Endothelial cell of umbilical vein (primary cell): ENCODE data around the gene FBL. TPM values are rescaled to one million over a fixed set of nuclear protein-coding genes. Genes with fewer than 3 reads are reported as not detected.

Source experiments
- BruUV-seq: library from RNA; stranded (reverse); fragments of 400-500 nt; replicated peaks from 2 replicates; lab custom pipeline; 2021; lab: Mats Ljungman, UMichigan
- CTCF ChIA-PET: fragments of 300-600, 350-600 bp; sonication (Branson Sonifier 250); formaldehyde crosslinking; loops from one replicate; lab custom pipeline; 2021; ENCODE audit warnings: antibody characterized with exemption, inconsistent platforms; lab: Charles Lee
- POLR2A ChIA-PET: fragments of 300-600, 350-600 bp; sonication (Branson Sonifier 250); formaldehyde crosslinking; loops from one replicate; lab custom pipeline; 2021; ENCODE audit warnings: antibody characterized with exemption, inconsistent platforms; lab: Charles Lee
- DNase-seq: peaks from one replicate; pipeline ENCODE4 v3.0.0-alpha.2; 2011; ENCODE audit warnings: low read depth, low spot score
- FAIRE-seq: peaks from 2 replicates; lab custom pipeline; 2011; peaks lifted over from hg19 to GRCh38; lab: Jason Lieb, UNC
- H2AFZ ChIP-seq: 2 replicates; pipeline ENCODE4 v1.6.0; 2012; ENCODE audit warnings: low read depth, low read length, control low read depth, inconsistent platforms
- H3K27ac ChIP-seq: 2 replicates; pipeline ENCODE4 v1.5.1; 2011; ENCODE audit warnings: low read depth, mild to moderate bottlenecking, control low read depth, low read length, moderate library complexity; ENCODE audit not compliant: insufficient read depth
- H3K27me3 ChIP-seq, 2 experiments: 2 replicates each; pipeline versions ENCODE4 v1.6.0 to v1.6.1; 2011; ENCODE audit warnings: low read length in 2 of 2, mixed read lengths in 1 of 2; ENCODE audit not compliant: control insufficient read depth in 2 of 2, insufficient read depth in 2 of 2
- H3K36me3 ChIP-seq, 2 experiments: 2 replicates in 1 of 2; 3 replicates in 1 of 2; pipeline ENCODE4 v1.5.1; 2011; ENCODE audit warnings: low read length in 2 of 2, mild to moderate bottlenecking in 1 of 2, moderate library complexity in 1 of 2; ENCODE audit not compliant: control insufficient read depth in 2 of 2, insufficient read depth in 2 of 2; ENCODE audit errors: extremely low read depth in 1 of 2
- H3K4me1 ChIP-seq: 3 replicates; pipeline ENCODE4 v1.5.1; 2011; ENCODE audit warnings: mild to moderate bottlenecking, low read length; ENCODE audit not compliant: control insufficient read depth, insufficient read depth; ENCODE audit errors: extremely low read depth
- H3K4me2 ChIP-seq: 2 replicates; pipeline ENCODE4 v1.6.1; 2011; ENCODE audit warnings: low read length, control low read depth, mixed read lengths; ENCODE audit not compliant: insufficient read depth
- H3K4me3 ChIP-seq, 3 experiments: fragments of 200-600 bp in 1 of 3; sonication (generic), shearing (Covaris generic) in 1 of 3; replicated peaks in 1 of 3; 2 replicates each; pipeline ENCODE4 v1.5.1; 2011 to 2016; ENCODE audit warnings: control low read depth in 3 of 3, low read length in 3 of 3, mild to moderate bottlenecking in 2 of 3, inconsistent platforms in 1 of 3, low read depth in 1 of 3, moderate library complexity in 1 of 3; ENCODE audit not compliant: insufficient read depth in 1 of 3
- H3K79me2 ChIP-seq: 2 replicates; pipeline ENCODE4 v1.6.0; 2012; ENCODE audit warnings: low read length, inconsistent platforms; ENCODE audit not compliant: control insufficient read depth, insufficient read depth
- H3K9ac ChIP-seq: replicated peaks from 2 replicates; pipeline ENCODE3; 2011; ENCODE audit warnings: low read length, control low read depth; ENCODE audit not compliant: insufficient read depth; ENCODE audit errors: extremely low read depth
- H3K9me1 ChIP-seq: replicated peaks from 3 replicates; pipeline ENCODE4 v1.6.0; 2011; ENCODE audit warnings: mild to moderate bottlenecking, low read length; ENCODE audit not compliant: control insufficient read depth, insufficient read depth; ENCODE audit errors: extremely low read depth
- H3K9me3 ChIP-seq: replicated peaks from 2 replicates; pipeline ENCODE4 v1.5.1; 2012; ENCODE audit warnings: low read length, inconsistent platforms; ENCODE audit not compliant: control insufficient read depth, insufficient read depth
- H4K20me1 ChIP-seq: replicated peaks from 2 replicates; pipeline ENCODE3; 2011; ENCODE audit warnings: mild to moderate bottlenecking, low read length; ENCODE audit not compliant: control insufficient read depth, insufficient read depth; ENCODE audit errors: extremely low read depth
- CTCF ChIP-seq, 2 donors: IDR thresholded peaks; 1 replicate in 1 of 2; 2 replicates in 1 of 2; pipeline ENCODE4 v1.5.1; 2011; ENCODE audit warnings: low read length in 2 of 2, mild to moderate bottlenecking in 2 of 2, moderate library complexity in 2 of 2, control low read depth in 1 of 2, inconsistent platforms in 1 of 2, low read depth in 1 of 2; ENCODE audit not compliant: insufficient read depth in 1 of 2; ENCODE audit errors: extremely low read depth in 1 of 2
- EZH2 ChIP-seq: IDR thresholded peaks from 2 replicates; pipeline ENCODE4 v1.6.1; 2012; ENCODE audit warnings: borderline replicate concordance, low read depth, mild to moderate bottlenecking, moderate library complexity, low read length, inconsistent platforms; ENCODE audit not compliant: severe bottlenecking
- FOS ChIP-seq: IDR thresholded peaks from 2 replicates; pipeline ENCODE4 v1.6.1; 2011; ENCODE audit warnings: mild to moderate bottlenecking, low read length, moderate library complexity, borderline replicate concordance; ENCODE audit not compliant: insufficient read depth
- GATA2 ChIP-seq: IDR thresholded peaks from 2 replicates; pipeline ENCODE4 v1.7.0; 2011; ENCODE audit warnings: low read depth, mild to moderate bottlenecking, moderate library complexity, mixed read lengths, low read length; ENCODE audit not compliant: insufficient read length, insufficient read depth
- JUN ChIP-seq: IDR thresholded peaks from 2 replicates; pipeline ENCODE4 v1.6.1; 2011; ENCODE audit warnings: borderline replicate concordance, low read depth; ENCODE audit not compliant: insufficient read length, insufficient read depth
- MAX ChIP-seq: IDR thresholded peaks from 2 replicates; pipeline ENCODE4 v1.6.1; 2011; ENCODE audit not compliant: insufficient read depth, insufficient read length
- MYC ChIP-seq: IDR thresholded peaks from one replicate; pipeline ENCODE4 v1.6.1; 2011; ENCODE audit warnings: mild to moderate bottlenecking, low read depth, low read length
- POLR2A ChIP-seq: IDR thresholded peaks from 2 replicates; pipeline ENCODE4 v1.6.1; 2012; ENCODE audit warnings: low read depth, mild to moderate bottlenecking, control low read depth, low read length
- POLR2AphosphoS5 ChIP-seq: IDR thresholded peaks from 2 replicates; pipeline ENCODE4 v1.6.1; 2012; ENCODE audit warnings: low read depth, mild to moderate bottlenecking, control low read depth, low read length, moderate library complexity; ENCODE audit not compliant: insufficient read depth
- dilution Hi-C: fragments of 300-500 bp; cut with MboI; formaldehyde crosslinking; loops from one replicate; pipeline ENCODE4 v1.15.0; 2019; ENCODE audit warnings: low sequenced_read_pairs; ENCODE audit not compliant: extremely low pct_ligation_motif_present
- intact Hi-C: fragments of 100-400 bp; cut with micrococcal nuclease; formaldehyde crosslinking; loops from one replicate; pipeline ENCODE4 v1.10.0; 2022
- polyA plus RNA-seq, 4 experiments: library from polyadenylated mRNA; depleted of rRNA in 3 of 4; stranded (reverse) in 3 of 4; unstranded in 1 of 4; fragments of >200 nt; gene quantifications; 2 replicates each; pipeline versions ENCODE4 v1.2.1 to v1.2.3, GENCODE V29; 2011 to 2012; ENCODE audit warnings: missing spikeins in 1 of 4
- total RNA-seq: library from RNA; stranded (reverse); gene quantifications from 2 replicates; pipeline ENCODE4 v1.2.3, GENCODE V29; 2021

The FBL gene
- total and polyA plus RNA-seq, 2 donors (not counting 3 experiments of a cell fraction or from before 2014, with no cell fraction given) = 271 to 473 TPM

- no peak for TF ChIP-seq MYC
- TF ChIP-seq MAX = no peak
- no peak for TF ChIP-seq JUN
- TF ChIP-seq POLR2A = no peak
- TF ChIP-seq GATA2 = no peak
- no peak for DNase-seq
- POLR2A ChIA-PET = no interaction called here
- Histone ChIP-seq H3K4me3 (no peak overlapping the region), H3K4me2 (no peak overlapping the region), H3K9me3 (no peaks in the 10 kb centered on the region), H3K27ac (no peak overlapping the region), H3K36me3 (no peaks in the 10 kb centered on the region), H4K20me1 (no peaks in the 10 kb centered on the region), H2AFZ (no peak overlapping the region), H3K79me2 (peaks cover 27% of the 10 kb centered on the region), H3K9me1 (no peaks in the 10 kb centered on the region), H3K4me1 (peaks cover 24% of the 10 kb centered on the region), H3K9ac (no peak overlapping the region), H3K27me3 (no peaks in the 10 kb centered on the region)
- CTCF ChIA-PET = interaction anchor here (1.3 kb wide), 1 partner anchor 56 kb away, joined by 3 read pairs; no protein-coding TSS in a partner anchor
- intact Hi-C loops = no loop called here
- FAIRE-seq = no peak
- dilution Hi-C loops = no loop called here
- BruUV-seq = no TSS peak
Measured at GRCh38 chr19:39848392-39848791, 2.2 kb upstream of the FBL start.

- Histone ChIP-seq H3K27me3 (no peaks in the 10 kb centered on the region), H3K79me2 (peaks cover 36% of the 10 kb centered on the region), H3K27ac (no peak overlapping the region), H3K36me3 (no peaks in the 10 kb centered on the region), H3K9ac (no peak overlapping the region), H3K9me1 (no peaks in the 10 kb centered on the region), H4K20me1 (no peaks in the 10 kb centered on the region), H3K4me1 (peaks cover 24% of the 10 kb centered on the region), H3K4me3 (no peak overlapping the region), H3K9me3 (no peaks in the 10 kb centered on the region), H2AFZ (no peak overlapping the region), H3K4me2 (no peak overlapping the region)
- dilution Hi-C loops (no loop called here), intact Hi-C loops (no loop called here)
- CTCF ChIA-PET = interaction anchor here (1.3 kb wide), 1 partner anchor 55 kb away, joined by 3 read pairs; no protein-coding TSS in a partner anchor
- BruUV-seq = no TSS peak
- no peak for FAIRE-seq
- POLR2A ChIA-PET = no interaction called here
- no peak for DNase-seq
- no peak for TF ChIP-seq CTCF (IDR thresholded peaks at IDR 0.05; ENCODE audit: extremely low read depth in 1 of 2, insufficient read depth in 1 of 2, low read depth in 1 of 2, low read length in 2 of 2)
- no peak for TF ChIP-seq MYC
- TF ChIP-seq EZH2 = no peak
- no peak for TF ChIP-seq POLR2A
- TF ChIP-seq JUN = no peak
- TF ChIP-seq POLR2AphosphoS5 = no peak
- TF ChIP-seq MAX = no peak
- no peak for TF ChIP-seq FOS
- TF ChIP-seq GATA2 = no peak
Measured at GRCh38 chr19:39847525-39847924, 1.3 kb upstream of the FBL start.
